Measurements from ENCODE around the gene MUC6. TPM values are rescaled to one million over a fixed set of nuclear protein-coding genes. Genes with fewer than 3 reads are reported as not detected.
"Not testable (repeated sequence)": the region's sequence is repeated elsewhere in the genome, so short reads cannot be mapped to it uniquely, and the experiment has no call there.

MUC6 gene
- total RNA-seq, 1 donor from 2014 or later = not detected

DNA sequence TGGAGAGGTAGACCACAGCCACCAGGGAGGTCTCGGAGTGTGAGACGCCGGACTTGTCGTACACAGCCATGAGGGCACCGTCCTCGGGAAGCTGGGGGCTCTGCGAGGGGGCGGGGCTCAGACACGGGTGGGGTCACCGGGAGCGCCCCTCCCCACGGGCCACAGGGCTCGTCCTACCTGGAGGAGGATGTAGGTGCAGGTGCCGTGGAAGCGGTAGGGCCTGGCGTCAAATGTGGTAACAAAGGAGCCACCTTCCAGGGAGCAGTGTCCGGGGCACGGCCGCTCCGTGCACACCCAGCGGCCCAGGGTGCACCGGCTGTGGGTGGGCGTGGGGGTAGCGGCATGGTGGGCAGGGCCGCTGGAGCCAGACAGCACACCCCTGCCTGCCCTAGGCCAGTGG is 7.5 kb downstream of the MUC6 start:
- no peak for DNase-seq
- intact Hi-C loops (cut with DNase I) = no loop called here
- ATAC-seq (ENCODE audit: poor library complexity) = no peak

- DNase-seq (no peak), ATAC-seq (ENCODE audit: poor library complexity) (no peak)
- intact Hi-C loops (cut with DNase I) = no loop called here
Measured at GRCh38 chr11:1028616-1029015, 7.9 kb downstream of the MUC6 start.

GRCh38 chr11:1028291-1028540 is 8.3 kb downstream of the MUC6 start:
- intact Hi-C loops (cut with DNase I) = no loop called here
- DNase-seq (no peak), ATAC-seq (ENCODE audit: poor library complexity) (no peak)

GRCh38 chr11:1027483-1028290 is 8.8 kb downstream of the MUC6 start:
- DNase-seq (no peak), ATAC-seq (ENCODE audit: poor library complexity) (no peak)
- intact Hi-C loops (cut with DNase I) = no loop called here

DNA sequence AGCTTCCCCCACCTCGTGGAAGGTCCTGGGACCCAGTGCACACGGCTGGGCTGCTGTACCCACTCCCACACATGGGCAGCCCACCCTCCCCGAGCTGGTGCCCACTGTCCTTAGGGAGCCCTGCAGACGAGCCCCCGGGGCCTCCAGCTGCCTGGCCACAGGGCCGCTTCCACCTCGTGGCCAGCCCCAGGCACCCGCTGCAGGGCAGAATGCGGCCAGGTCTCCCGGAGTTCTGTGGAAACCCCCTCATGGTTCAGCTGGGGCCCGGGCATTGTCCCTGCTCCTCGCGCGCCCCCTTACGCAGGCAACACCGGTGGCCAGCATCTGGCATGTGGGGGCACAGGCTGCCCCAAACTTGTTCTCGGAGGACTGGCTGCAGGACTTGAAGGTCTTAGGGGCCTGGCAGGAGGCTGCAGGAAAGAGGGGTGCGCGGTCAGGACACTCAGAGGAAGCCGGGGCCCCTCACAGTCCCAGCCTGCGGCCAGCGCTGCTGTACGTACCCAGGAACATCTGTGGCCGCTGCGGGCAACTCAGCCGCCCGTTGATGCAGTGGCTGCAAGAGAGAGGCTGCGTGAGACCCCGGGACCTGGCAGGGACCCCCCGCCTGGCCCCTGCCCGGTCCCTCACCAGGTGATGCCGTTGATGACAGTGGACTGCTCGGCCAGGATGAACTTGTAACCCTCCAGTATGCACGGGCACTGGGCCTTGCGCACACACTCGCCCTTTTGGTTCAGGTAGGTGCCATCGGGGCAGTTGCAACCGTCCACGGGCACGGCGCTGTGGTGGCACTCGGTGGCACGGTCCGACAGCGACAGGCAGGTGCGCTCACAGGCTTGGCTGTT is 9.7 kb downstream of the MUC6 start:
- intact Hi-C loops (cut with DNase I) = no loop called here
- DNase-seq (no peak), ATAC-seq (ENCODE audit: poor library complexity) (no peak)

GRCh38 chr11:1026163-1026450 is 10.4 kb downstream of the MUC6 start:
- intact Hi-C loops (cut with DNase I) = no loop called here
- ATAC-seq (ENCODE audit: poor library complexity) = no peak
- no peak for DNase-seq

- intact Hi-C loops (cut with DNase I) = no loop called here
- DNase-seq = no peak
- ATAC-seq (ENCODE audit: poor library complexity) = peak; percentile 3
Measured at GRCh38 chr11:1025410-1026162, 10.9 kb downstream of the MUC6 start.

DNA sequence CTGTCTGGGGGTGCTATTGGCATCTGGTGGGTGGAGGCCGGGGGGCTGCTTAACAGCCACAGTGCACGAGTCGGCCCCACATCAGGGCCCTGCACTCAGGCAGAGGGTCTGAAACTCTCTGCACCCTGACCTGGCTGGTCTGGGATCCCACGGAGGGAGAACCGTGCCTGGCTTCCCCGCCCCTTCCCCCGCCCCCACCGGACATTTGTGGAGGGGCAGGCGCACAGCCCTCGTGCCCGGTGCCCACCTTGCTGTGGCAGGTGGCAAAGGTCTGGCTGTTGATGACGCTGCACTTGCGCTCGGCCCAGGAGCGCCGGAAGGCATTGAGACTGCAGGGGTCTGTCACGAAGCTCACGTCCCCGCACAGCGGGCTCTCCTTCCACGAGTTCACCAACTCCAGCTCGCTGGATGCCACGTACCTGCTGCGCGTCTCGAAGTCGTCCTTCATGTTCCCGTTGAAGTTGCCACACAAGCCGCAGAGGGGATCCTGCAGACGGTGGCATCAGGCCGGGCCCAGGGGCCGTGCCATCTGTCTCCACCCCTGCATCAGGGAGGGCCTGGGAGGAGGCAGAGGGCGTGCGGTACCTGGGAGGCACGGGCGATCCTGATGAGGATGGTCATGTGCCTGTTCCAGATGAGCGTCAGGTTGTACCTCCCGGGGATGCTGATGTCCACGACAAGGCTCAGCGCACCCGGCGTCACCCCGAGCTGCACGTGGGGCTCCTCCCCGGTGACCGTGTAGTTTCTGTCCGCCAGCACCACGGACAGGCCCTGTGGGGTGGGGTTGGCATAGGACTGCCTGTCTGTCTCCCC is 11.7 kb downstream of the MUC6 start:
- intact Hi-C loops (cut with DNase I) = no loop called here
- no peak for DNase-seq
- no peak for ATAC-seq (ENCODE audit: poor library complexity)

DNA sequence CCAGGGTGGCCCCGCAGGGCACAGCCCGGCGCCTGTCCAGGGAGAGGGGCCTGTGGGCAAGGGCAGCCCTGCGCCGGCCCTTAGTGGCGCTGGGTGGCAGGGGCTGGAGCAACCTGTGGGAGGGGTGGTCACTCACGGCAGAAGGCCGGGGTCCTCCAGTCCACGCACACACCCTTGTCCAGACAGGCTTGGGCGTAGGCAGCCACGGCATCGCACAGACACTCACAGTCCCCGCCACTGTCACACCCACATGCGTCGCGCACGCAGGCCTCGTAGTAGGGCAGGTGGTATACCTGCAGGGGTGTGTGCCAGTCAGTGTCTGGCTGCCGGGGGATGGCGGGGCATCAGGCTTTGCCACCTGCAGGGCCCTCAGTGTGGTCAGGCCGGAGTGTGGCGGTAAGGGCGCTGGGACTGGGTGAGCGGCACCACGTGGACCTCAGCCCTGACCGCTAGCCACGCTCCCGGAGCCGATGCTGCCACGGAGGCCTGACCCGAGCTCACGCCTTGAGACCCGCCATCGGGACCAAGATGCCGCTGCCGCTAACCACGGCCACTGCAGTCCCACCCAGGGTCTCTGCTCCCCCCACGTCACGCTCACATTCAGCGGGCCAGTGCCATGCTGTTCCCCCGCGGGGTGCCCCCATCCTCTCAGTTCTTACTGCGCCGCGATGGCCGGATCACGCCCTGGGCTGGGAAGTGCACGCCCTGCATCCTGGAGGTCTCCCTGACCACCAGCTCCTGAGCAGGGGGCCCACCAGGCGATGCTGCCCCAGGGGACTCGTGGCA is 12.5 kb downstream of the MUC6 start:
- intact Hi-C loops (cut with DNase I) = no loop called here
- DNase-seq (no peak), ATAC-seq (ENCODE audit: poor library complexity) (no peak)

DNA sequence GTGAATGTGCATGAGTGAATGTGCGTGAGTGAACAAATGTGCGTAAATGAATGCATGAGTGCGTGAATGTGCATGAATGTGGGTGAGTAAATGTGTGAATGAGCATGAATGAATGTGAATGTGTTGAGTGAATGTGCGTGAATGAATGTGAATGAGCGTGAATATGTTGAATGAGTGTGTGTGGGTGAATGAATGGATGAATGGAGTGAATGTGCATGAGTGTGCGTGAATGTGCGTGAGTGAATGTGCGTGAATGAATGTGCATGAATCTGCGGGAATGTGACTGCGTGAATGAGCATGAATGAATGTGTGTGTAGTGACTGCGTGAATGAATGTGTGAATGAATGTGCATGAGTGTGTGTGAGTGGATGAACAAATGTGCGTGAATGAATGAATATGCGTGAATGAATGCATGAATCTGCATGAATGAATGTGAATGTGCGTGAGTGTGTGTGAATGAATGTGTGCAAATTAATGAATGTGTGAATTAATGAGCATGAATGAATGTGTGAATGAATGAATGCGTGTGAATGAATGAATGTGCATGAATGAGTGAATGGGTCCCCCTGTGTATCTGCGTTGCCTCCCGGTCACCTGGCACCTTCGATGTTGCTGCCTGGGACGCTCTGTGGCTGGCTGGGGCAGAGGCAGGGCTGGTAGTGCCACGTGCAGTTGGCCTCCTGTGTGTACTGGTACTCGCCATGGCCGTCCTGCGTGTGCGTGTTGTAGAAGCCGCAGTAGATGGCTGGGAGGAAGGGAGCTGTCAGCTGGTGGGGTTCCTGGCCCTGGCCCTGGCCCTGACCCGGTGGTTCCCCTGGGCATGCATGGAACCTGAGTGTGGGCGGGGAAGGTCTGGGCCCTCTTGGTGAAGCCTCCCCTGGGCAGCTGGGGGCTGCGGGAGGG is 13.4 kb downstream of the MUC6 start:
- intact Hi-C loops (cut with DNase I) = no loop called here
- no peak for ATAC-seq (ENCODE audit: poor library complexity)
- no peak for DNase-seq

DNA sequence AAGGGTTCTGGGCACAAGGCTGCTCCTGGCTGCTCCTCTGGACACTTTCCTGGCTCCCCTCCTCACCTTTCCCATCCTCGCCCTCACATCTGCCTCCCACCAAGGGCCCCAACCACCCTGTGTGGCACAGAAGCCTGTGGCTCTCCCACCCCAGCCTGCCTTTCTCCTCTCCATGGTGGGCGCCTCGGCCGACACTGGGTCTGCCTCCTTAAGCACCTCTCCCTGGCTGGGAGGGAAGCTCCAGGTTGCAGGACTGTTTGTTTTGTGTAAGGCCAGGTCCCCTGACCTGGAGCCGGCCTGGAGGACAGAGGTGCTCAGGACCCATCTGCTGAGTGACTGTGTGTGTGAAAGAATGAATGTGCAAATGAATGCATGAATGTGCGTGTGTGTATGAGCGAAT is 14.1 kb downstream of the MUC6 start:
- DNase-seq = no peak
- no peak for ATAC-seq (ENCODE audit: poor library complexity)
- intact Hi-C loops (cut with DNase I) = no loop called here

- DNase-seq = no peak
- intact Hi-C loops (cut with DNase I) = no loop called here
- no peak for ATAC-seq (ENCODE audit: poor library complexity)
Measured at GRCh38 chr11:1020211-1020905, 16.2 kb downstream of the MUC6 start.

GRCh38 chr11:1019321-1019910 is 17.1 kb downstream of the MUC6 start:
- no peak for ATAC-seq (ENCODE audit: poor library complexity)
- DNase-seq = no peak
- intact Hi-C loops (cut with DNase I) = no loop called here

DNA sequence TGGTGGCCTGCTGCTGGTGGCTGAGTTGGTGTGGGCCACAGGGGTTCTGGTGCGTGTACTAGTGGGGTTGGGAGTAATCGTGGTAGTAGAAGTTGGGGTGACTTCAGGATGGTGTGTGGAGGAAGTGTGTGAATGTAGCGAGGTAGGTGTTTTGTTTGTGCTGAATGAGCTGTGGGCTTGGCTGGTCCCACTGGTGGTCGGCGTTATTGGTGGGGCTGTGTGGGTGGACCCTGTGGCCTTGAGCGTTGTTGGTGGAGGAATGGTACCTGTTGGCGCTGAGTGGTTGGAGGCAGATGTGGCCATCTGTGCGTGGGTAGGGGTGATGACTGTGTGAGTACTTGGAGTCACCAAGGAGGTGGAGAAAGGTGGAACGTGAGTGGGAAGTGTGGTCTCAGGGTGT is 18.4 kb downstream of the MUC6 start:
- no peak for DNase-seq
- intact Hi-C loops (cut with DNase I) = no loop called here
- ATAC-seq (ENCODE audit: poor library complexity) = no peak

DNA sequence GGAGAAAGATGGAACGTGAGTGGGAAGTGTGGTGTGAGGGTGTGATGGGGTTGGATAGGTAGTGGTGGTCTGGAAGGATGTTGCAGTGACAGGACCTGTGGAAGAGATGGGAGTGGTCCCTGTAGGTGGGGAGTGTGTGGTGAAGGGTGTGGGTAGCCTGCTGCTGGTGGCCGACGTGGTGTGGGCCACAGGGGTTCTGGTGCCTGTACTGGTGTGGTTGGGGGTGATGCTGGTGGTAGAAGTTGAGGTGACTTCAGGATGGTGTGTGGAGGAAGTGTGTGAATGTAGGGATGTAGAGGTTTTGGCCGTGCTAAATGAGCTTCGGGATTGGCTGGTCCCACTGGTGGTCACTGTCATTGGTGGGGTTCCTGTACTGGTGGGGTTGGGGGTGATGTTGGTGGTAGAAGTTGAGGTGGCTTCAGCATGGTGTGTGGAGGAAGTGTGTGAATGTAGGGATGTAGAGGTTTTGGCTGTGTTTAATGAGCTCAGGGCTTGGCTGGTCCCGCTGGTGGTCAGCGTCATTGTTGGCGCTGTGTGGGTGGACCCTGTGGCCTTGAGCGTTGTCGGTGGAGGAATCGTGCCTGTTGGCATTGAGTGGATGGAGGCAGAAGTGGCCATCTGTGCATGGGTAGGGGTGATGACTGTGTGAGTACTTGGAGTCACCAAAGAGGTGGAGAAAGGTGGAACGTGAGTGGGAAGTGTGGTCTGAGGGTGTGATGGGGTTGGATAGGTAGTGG is 19.1 kb downstream of the MUC6 start:
- ATAC-seq (ENCODE audit: poor library complexity) (peak; percentile 25), DNase-seq (no peak)
- intact Hi-C loops (cut with DNase I) = no loop called here

DNA sequence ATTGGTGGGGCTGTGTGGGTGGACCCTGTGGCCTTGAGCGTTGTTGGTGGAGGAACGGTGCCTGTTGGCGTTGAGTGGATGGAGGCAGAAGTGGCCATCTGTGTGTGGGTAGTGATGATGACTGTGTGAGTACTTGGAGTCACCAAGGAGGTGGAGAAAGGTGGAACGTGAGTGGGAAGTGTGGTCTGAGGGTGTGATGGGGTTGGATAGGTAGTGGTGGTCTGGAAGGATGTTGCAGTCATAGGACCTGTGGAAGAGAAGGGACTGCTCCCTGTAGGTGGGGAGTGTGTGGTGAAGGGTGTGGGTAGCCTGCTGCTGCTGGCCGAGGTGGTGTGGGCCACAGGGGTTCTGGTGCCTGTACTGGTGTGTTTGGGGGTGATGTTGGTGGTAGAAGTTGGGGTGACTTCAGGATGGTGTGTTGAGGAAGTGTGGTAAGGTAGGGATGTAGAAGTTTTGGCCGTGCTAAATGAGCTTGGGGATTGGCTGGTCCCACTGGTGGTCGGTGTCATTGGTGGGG is 19.9 kb downstream of the MUC6 start:
- peak; percentile 11 for ATAC-seq (ENCODE audit: poor library complexity)
- DNase-seq; intact Hi-C loops (cut with DNase I): not testable (repeated sequence)
